Sigmoid colon (tissue), 7 donors: Measurements from ENCODE around the gene TET1. TPM values are rescaled to one million over a fixed set of nuclear protein-coding genes. Genes with fewer than 3 reads are reported as not detected.

Source experiments
- DNase-seq: peaks from one replicate; pipeline ENCODE4 v3.0.0-alpha.2; 2019
- H3K27ac ChIP-seq, 4 donors: fragments of 200-600 bp; sonication (generic); one replicate each; pipeline ENCODE4 v1.5.1; 2016 to 2019; ENCODE audit warnings: mild to moderate bottlenecking in 1 of 4
- H3K27me3 ChIP-seq, 3 donors: fragments of 200-600 bp; sonication (generic); one replicate each; pipeline ENCODE4 v1.5.1; 2019; ENCODE audit warnings: mild to moderate bottlenecking in 1 of 3
- H3K36me3 ChIP-seq, 4 donors: fragments of 200-600 bp; sonication (generic); one replicate each; pipeline ENCODE4 v1.5.1; 2016 to 2019
- H3K4me1 ChIP-seq, 4 donors: fragments of 200-600 bp; sonication (generic); one replicate each; pipeline ENCODE4 v1.5.1; 2017 to 2019
- H3K4me3 ChIP-seq, 4 donors: fragments of 200-600 bp; sonication (generic); one replicate each; pipeline ENCODE4 v1.5.1; 2017 to 2019; ENCODE audit warnings: mild to moderate bottlenecking in 2 of 4, moderate library complexity in 1 of 4
- H3K9me3 ChIP-seq, 4 donors: fragments of 200-600 bp in 3 of 4; sonication (generic) in 3 of 4; one replicate each; pipeline versions ENCODE4 v1.5.1 to v1.6.1; 2013 to 2019
- EP300 ChIP-seq, 4 donors: sonication (generic); formaldehyde crosslinking; IDR thresholded peaks; one replicate each; pipeline ENCODE4 v1.6.1; 2017; ENCODE audit warnings: antibody characterized with exemption in 4 of 4
- POLR2A ChIP-seq, 2 donors: fragments of 450-650 bp; IDR thresholded peaks; one replicate each; pipeline ENCODE4 v1.6.1; 2016; ENCODE audit warnings: antibody characterized with exemption in 2 of 2, mild to moderate bottlenecking in 2 of 2, moderate library complexity in 2 of 2
- POLR2AphosphoS5 ChIP-seq, 4 donors: sonication (generic); formaldehyde crosslinking; IDR thresholded peaks; one replicate each; pipeline ENCODE4 v1.6.1; 2017; ENCODE audit warnings: antibody characterized with exemption in 4 of 4
- WGBS, 2 donors: extraction: QIAGEN DNeasy Blood & Tissue Kit; methylation state at CpG; one replicate each; pipeline ENCODE4 v1.1.7; 2013; 5-methylcytosine and 5-hydroxymethylcytosine counted together
- intact Hi-C: fragments of 100-400 bp; cut with DNase I; formaldehyde crosslinking; loops from one replicate; pipeline ENCODE4 v1.15.1; 2023
- polyA plus RNA-seq, 3 donors: library from polyadenylated mRNA; stranded (reverse); fragments of 200-250 nt; gene quantifications; one replicate each; pipeline ENCODE4 v1.2.3, GENCODE V29; 2013
- total RNA-seq, 4 donors: library from RNA; depleted of rRNA; stranded (reverse); fragments of >200 nt; gene quantifications; one replicate each; pipeline ENCODE4 v1.1.0, GENCODE V29; 2016
- TF ChIP-seq, protein P1 (sequence below), 4 experiments: fragments of 450-650 bp in 3 of 4; fragments of 200-600 bp in 1 of 4; IDR thresholded peaks; one replicate each; pipeline ENCODE4 v1.5.1; 2016 to 2019; ENCODE audit warnings: antibody characterized with exemption in 4 of 4, mild to moderate bottlenecking in 3 of 4, moderate library complexity in 2 of 4
- donor health status: healthy with polysubstance abuse.
- donor health status: Bipolar disorder and iron deficiency.
- donor health status: healthy.

The TET1 gene
- total and polyA plus RNA-seq, 7 donors = under 0.01 to 8.9 (median 6.5) TPM; not detected in 1

DNA sequence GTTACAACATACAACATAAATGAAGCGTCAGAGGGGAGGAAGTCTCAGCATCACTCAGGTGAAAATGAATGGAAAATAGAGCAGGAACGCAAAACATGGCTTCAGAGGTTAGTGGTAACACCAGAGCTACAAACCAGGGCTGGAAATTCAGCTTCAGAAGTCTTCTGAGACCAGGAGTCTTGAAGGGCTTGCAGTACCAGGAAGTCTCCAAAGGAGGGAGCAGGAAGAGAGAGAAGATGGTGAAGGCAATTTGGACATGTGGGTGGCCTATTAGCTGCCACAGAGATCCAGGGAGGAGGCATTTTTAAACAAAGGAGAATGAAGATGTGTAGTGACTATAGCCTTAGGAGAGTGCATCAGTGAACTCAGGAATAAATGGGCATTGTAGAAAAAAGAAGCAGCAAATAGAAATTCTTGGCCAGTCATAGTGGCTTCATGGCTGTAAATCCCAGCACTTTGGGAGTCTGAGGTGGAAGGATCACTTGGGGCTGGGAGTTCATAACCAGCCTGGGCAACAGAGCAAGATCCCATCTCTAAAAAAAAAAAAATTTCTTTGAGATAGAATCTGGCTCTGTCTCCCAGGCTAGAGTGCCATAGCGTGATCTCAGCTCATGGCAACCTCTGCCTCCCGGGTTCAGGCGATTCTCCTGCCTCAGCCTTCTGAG lies 9.3 kb upstream of the TET1 start:
- DNase-seq = no peak
- Histone ChIP-seq H3K27ac (no peak overlapping the region), H3K4me1 (no peaks in the 10 kb centered on the region), H3K4me3 (no peak overlapping the region), H3K9me3 (no peaks in the 10 kb centered on the region), H3K36me3 (no peaks in the 10 kb centered on the region), H3K27me3 (no peaks in the 10 kb centered on the region)
- intact Hi-C loops = loop anchor here (10.0 kb wide), 1 partner anchor 344 kb away; no protein-coding TSS in a partner anchor
- TF ChIP-seq, protein P1, sequence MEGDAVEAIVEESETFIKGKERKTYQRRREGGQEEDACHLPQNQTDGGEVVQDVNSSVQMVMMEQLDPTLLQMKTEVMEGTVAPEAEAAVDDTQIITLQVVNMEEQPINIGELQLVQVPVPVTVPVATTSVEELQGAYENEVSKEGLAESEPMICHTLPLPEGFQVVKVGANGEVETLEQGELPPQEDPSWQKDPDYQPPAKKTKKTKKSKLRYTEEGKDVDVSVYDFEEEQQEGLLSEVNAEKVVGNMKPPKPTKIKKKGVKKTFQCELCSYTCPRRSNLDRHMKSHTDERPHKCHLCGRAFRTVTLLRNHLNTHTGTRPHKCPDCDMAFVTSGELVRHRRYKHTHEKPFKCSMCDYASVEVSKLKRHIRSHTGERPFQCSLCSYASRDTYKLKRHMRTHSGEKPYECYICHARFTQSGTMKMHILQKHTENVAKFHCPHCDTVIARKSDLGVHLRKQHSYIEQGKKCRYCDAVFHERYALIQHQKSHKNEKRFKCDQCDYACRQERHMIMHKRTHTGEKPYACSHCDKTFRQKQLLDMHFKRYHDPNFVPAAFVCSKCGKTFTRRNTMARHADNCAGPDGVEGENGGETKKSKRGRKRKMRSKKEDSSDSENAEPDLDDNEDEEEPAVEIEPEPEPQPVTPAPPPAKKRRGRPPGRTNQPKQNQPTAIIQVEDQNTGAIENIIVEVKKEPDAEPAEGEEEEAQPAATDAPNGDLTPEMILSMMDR (IDR thresholded peaks at IDR 0.05) = peak; percentile 25 to 87 (median 73)
- TF ChIP-seq EP300 (IDR thresholded peaks at IDR 0.05) = no peak
- no peak for TF ChIP-seq POLR2AphosphoS5 (IDR thresholded peaks at IDR 0.05)
- TF ChIP-seq POLR2A (IDR thresholded peaks at IDR 0.05) = no peak
- 72 to 81% methylated on average over 5 of the region's 5 CpGs for WGBS, 2 donors

DNA sequence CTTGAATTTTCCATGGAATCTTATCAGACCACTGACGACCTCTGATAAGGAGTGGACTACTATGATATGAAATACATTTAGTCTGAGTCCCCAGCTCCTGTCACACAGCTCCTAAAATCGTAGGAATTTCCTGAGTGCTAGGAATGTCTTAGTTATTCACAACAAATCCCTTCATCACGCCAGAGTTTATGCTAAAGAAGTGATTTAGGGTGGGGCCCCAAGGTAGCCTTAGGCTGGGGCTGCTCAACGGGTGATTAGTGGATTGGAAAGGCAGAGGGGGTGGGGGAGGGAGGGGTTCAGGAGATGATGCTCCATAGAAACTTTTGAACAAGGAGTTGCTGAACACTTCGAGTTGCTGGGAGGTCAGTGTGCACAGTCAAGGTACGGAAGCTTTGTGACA lies 7.0 kb upstream of the TET1 start:
- no peak overlapping the region for H3K4me3 ChIP-seq
- H3K36me3 ChIP-seq = no peaks in the 10 kb centered on the region
- H3K27me3 ChIP-seq = no peaks in the 10 kb centered on the region
- H3K9me3 ChIP-seq = no peaks in the 10 kb centered on the region
- no peak for DNase-seq
- no peak for TF ChIP-seq EP300 (IDR thresholded peaks at IDR 0.05)
- no peak for TF ChIP-seq POLR2A (IDR thresholded peaks at IDR 0.05)
- TF ChIP-seq POLR2AphosphoS5 (IDR thresholded peaks at IDR 0.05) = no peak
- TF ChIP-seq, protein P1 (IDR thresholded peaks at IDR 0.05) = no peak
- 50 to 72% methylated on average over 6 of the region's 6 CpGs for WGBS, 2 donors
- intact Hi-C loops = loop anchor here (10.0 kb wide), 1 partner anchor 342 kb away; no protein-coding TSS in a partner anchor
- H3K27ac ChIP-seq = no peak overlapping the region
- H3K4me1 ChIP-seq = no peaks in the 10 kb centered on the region

DNA sequence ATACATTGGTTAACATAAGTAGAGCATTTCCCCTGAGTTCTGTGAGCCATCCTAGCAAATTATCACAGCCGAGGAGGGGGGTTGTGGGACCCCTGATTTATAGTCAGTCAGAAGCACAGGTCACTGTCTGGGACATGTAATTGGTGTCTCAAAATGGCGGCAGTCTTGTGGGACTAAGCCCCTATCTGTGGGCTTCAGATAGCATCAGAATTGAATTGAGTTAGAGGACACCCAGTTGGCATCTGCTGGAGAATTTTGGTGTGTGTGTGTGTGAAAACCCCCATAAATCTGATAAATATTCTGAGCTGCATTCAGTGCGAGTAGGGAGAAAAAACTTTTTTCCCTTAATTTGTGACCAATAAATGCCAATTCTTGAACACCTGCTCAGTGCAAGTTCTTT lies 6.5 kb upstream of the TET1 start:
- TF ChIP-seq POLR2AphosphoS5 (IDR thresholded peaks at IDR 0.05) = no peak
- no peak for TF ChIP-seq EP300 (IDR thresholded peaks at IDR 0.05)
- no peak for TF ChIP-seq POLR2A (IDR thresholded peaks at IDR 0.05)
- TF ChIP-seq, protein P1 (IDR thresholded peaks at IDR 0.05) = no peak
- intact Hi-C loops = loop anchor here (10.0 kb wide), 1 partner anchor 341 kb away; no protein-coding TSS in a partner anchor

DNA sequence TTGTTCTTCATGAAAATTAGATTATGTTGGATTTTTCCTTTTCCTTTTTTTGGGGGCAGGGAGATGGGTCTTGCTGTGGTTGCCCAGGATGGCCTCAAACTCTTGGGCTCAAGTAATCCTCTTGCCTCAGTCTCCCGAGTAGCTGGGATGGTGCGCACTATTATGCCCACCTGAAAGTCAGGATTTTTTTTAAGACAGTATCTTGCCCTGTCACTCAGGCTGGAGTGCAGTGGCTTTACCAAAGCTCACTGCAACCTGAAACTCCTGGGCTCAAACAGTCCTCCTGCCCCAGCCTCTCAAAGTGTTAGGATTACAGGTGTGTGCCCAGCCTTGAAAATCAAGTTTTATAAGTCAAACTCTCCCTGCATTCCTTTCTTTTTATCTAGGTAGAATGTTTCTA lies 1.7 kb upstream of the TET1 start:
- intact Hi-C loops = loop anchor here (10.0 kb wide), 1 partner anchor 336 kb away; no protein-coding TSS in a partner anchor
- H3K27ac ChIP-seq = no peak overlapping the region
- no peak for DNase-seq
- TF ChIP-seq, protein P1 (IDR thresholded peaks at IDR 0.05) = no peak
- H3K4me1 ChIP-seq = peaks cover 0 to 32% (median 24%) of the 10 kb centered on the region in 4 donors
- no peaks in the 10 kb centered on the region for H3K36me3 ChIP-seq
- 96 to 99% methylated on average over 2 of the region's 2 CpGs for WGBS, 2 donors
- no peaks in the 10 kb centered on the region for H3K9me3 ChIP-seq
- no peak overlapping the region for H3K4me3 ChIP-seq
- H3K27me3 ChIP-seq = peaks cover 0 to 13% (median 3%) of the 10 kb centered on the region in 3 donors

More for the DNA sequence above, 6.5 kb upstream of the TET1 start:
- H3K9me3 ChIP-seq = no peaks in the 10 kb centered on the region
- H3K27me3 ChIP-seq = no peaks in the 10 kb centered on the region
- H3K36me3 ChIP-seq = no peaks in the 10 kb centered on the region
- DNase-seq = no peak
- no peak overlapping the region for H3K4me3 ChIP-seq
- H3K27ac ChIP-seq = no peak overlapping the region
- WGBS, 2 donors = 84 to 87% methylated on average over 3 of the region's 3 CpGs
- no peaks in the 10 kb centered on the region for H3K4me1 ChIP-seq
